GM12865 (cell line): ENCODE results near the gene PNPLA2.
A peak's percentile ranks its signal among the peaks of the same experiment; 100 is the strongest.

Experiments
- DNase-seq: peaks from one replicate; pipeline ENCODE4 v3.0.0; 2010; ENCODE audit warnings: low read depth
- H3K4me3 ChIP-seq: 2 replicates; pipeline ENCODE4 v1.5.1; 2011; ENCODE audit warnings: mild to moderate bottlenecking, low read depth, low read length, control low read depth
- CTCF ChIP-seq: IDR thresholded peaks from 2 replicates; pipeline ENCODE4 v1.5.1; 2011; ENCODE audit warnings: low read length, control low read depth, low read depth, inconsistent platforms; ENCODE audit not compliant: insufficient read depth; ENCODE audit errors: missing control alignments

Gene PNPLA2

GRCh38 chr11:843086-843734, 24.5 kb downstream of the PNPLA2 start:
- no peak for TF ChIP-seq CTCF
- DNase-seq, result no peak
- H3K4me3 ChIP-seq, result peak overlapping the region; percentile 98

- no peak for DNase-seq
- H3K4me3 ChIP-seq, result peak overlapping the region; percentile 98; the same call in 1 of the 2 replicates
- no peak for TF ChIP-seq CTCF
Observed at GRCh38 chr11:843818-844692, 25.3 kb downstream of the PNPLA2 start.

- no peak for TF ChIP-seq CTCF
- no peak for DNase-seq
- no peak overlapping the region for H3K4me3 ChIP-seq
Observed at GRCh38 chr11:844693-845644, 26.3 kb downstream of the PNPLA2 start.

GRCh38 chr11:845872-846495, 27.3 kb downstream of the PNPLA2 start:
- H3K4me3 ChIP-seq, result no peak overlapping the region
- no peak for TF ChIP-seq CTCF
- no peak for DNase-seq

- no peak for TF ChIP-seq CTCF
- no peak overlapping the region for H3K4me3 ChIP-seq
- DNase-seq, result no peak
Observed at GRCh38 chr11:846496-847098, 27.9 kb downstream of the PNPLA2 start.

- DNase-seq, result no peak
- no peak overlapping the region for H3K4me3 ChIP-seq
- TF ChIP-seq CTCF, result no peak
Observed at GRCh38 chr11:847876-848275, 29.2 kb downstream of the PNPLA2 start.
